Karpas-422 (cell line): ENCODE data around the gene GLIPR1. TPM values are rescaled to one million over a fixed set of nuclear protein-coding genes. Genes with fewer than 3 reads are reported as not detected.
"Not testable (repeated sequence)": the region's sequence is repeated elsewhere in the genome, so short reads cannot be mapped to it uniquely, and the experiment has no call there.

Experiments
- DNase-seq: peaks from one replicate; pipeline ENCODE4 v3.0.0-alpha.2; 2015
- H2AFZ ChIP-seq: fragments of 200-600 bp; sonication (generic); 2 replicates; pipeline ENCODE4 v1.6.1; 2014; ENCODE audit warnings: antibody characterized with exemption, low read length, mixed read lengths
- H3K27ac ChIP-seq: fragments of 200-600 bp; sonication (generic); 2 replicates; pipeline ENCODE4 v1.5.1; 2014; ENCODE audit warnings: mild to moderate bottlenecking, low read length, moderate library complexity
- H3K27me3 ChIP-seq: fragments of 200-600 bp; sonication (generic); 2 replicates; pipeline ENCODE4 v1.6.1; 2014; ENCODE audit warnings: low read length, mixed read lengths
- H3K36me3 ChIP-seq: fragments of 200-600 bp; sonication (generic); 2 replicates; pipeline ENCODE4 v1.6.1; 2014; ENCODE audit warnings: low read length, mixed read lengths; ENCODE audit not compliant: insufficient read depth
- H3K4me1 ChIP-seq: fragments of 200-600 bp; sonication (generic); 2 replicates; pipeline ENCODE4 v1.6.1; 2014; ENCODE audit warnings: mild to moderate bottlenecking, low read length, mixed read lengths
- H3K4me2 ChIP-seq: fragments of 200-600 bp; sonication (generic); 2 replicates; pipeline ENCODE4 v1.6.1; 2014; ENCODE audit warnings: low read length, low read depth, mild to moderate bottlenecking; ENCODE audit not compliant: poor library complexity, severe bottlenecking
- H3K4me3 ChIP-seq: fragments of 200-600 bp; sonication (generic); 2 replicates; pipeline ENCODE4 v1.5.1; 2014; ENCODE audit warnings: mild to moderate bottlenecking, antibody characterized with exemption, low read length, mixed read lengths
- H3K79me2 ChIP-seq: fragments of 200-600 bp; sonication (generic); 2 replicates; pipeline ENCODE4 v1.6.1; 2014; ENCODE audit warnings: mild to moderate bottlenecking, low read length, mixed read lengths
- H3K9ac ChIP-seq: fragments of 200-600 bp; sonication (generic); 2 replicates; pipeline ENCODE4 v1.6.0; 2014; ENCODE audit warnings: low read length
- H3K9me2 ChIP-seq: fragments of 200-600 bp; sonication (generic), shearing (Covaris generic); replicated peaks from 2 replicates; pipeline ENCODE4 v1.6.0; 2014; ENCODE audit warnings: mild to moderate bottlenecking, low read length, moderate library complexity; ENCODE audit not compliant: insufficient read depth
- H3K9me3 ChIP-seq: fragments of 300-700, 200-600 bp; sonication (generic); 2 replicates; pipeline ENCODE4 v1.6.1; 2014; ENCODE audit warnings: low read length, mixed read lengths
- H4K20me1 ChIP-seq: fragments of 200-600 bp; sonication (generic); 2 replicates; pipeline ENCODE4 v1.6.1; 2014; ENCODE audit warnings: mild to moderate bottlenecking, antibody characterized with exemption, low read length, low read depth; ENCODE audit not compliant: insufficient read depth
- total RNA-seq: library from RNA; depleted of rRNA; stranded (reverse); fragments of >200 nt; shearing (Covaris generic); gene quantifications from 2 replicates; pipeline ENCODE4 v1.2.3, GENCODE V29; 2014; ENCODE audit warnings: low replicate concordance

Gene GLIPR1
- total RNA-seq, 1 experiment from 2014 or later = 149 TPM

DNA sequence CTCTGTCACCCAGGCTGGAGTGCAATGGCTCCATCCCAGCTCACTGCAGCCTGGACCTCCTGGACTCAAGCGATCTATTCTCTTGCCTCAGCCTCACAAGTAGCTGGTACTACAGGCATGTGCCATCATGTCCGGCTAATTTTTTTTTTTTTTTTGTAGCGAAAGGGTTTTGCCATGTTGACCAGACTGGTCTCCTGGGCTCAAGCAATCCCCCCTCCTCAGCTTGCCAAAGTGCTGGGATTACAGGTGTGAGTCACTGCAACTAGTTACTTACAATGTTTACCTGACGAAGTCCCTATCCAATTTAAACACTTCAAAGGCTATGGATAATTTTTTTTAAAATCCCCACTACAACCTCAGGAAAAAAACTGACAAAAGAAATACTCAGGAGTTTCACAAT is 29.1 kb downstream of the GLIPR1 start:
- H3K27me3 ChIP-seq = no peaks in the 10 kb centered on the region
- no peak overlapping the region for H2AFZ ChIP-seq
- H3K4me2 ChIP-seq = peak overlapping the region; percentile 92
- H3K36me3 ChIP-seq = peaks cover 33% of the 10 kb centered on the region; the same call in 1 of the 2 replicates
- peaks cover 52% of the 10 kb centered on the region for H3K4me1 ChIP-seq
- H3K27ac ChIP-seq = peak overlapping the region; percentile 52
- peak overlapping the region; percentile 84 for H3K4me3 ChIP-seq
- peaks cover 66% of the 10 kb centered on the region for H3K79me2 ChIP-seq
- no peak for DNase-seq
- peak overlapping the region; percentile 85 for H3K9ac ChIP-seq
- no peaks in the 10 kb centered on the region for H3K9me2 ChIP-seq
- no peaks in the 10 kb centered on the region for H3K9me3 ChIP-seq
- 0 out of 2 replicates have a peak, but pooled peaks cover 5% of the 10 kb centered on the region for H4K20me1 ChIP-seq

DNA sequence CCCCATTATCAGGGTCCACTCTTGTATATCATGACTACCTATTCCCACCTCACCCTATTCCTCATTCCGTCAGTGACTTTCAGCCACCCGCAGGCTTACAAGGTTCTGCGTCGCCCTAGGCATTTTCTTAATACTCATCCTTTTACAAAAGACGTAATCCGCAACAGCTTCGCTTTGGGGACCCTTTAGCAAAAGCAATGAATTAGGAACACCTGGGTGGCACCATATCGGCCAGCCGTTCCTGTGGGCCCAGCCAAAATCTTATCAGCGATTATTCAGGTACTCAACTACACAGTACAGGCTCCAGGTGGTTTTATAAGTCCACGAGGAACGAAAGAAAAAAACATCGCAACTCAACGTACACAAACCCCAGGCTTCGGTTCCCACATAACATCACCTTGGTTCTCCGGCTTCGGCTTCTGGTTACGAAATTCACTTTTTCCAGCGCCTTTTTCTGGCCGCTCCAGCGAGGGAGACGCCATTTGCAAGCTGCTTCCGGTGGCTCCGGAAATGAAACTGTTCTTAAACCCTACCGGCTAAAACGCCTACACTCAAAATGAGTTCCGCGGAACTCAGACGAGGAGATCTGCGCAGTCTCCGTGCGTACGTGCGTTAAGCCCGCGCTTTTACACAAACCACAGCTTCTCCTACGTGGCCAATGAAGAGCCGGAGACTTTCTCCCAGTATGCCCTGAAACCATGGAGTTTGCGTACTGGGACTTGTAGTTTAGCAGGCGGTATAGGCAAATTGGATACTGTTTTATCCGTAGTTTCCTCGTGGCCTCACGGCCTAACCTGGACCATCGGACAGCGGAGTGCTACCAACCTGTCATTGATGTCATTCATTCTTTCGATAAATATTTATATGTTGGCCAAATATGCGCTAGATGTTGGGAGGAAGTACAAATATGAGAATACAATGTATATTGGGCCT is 30.8 kb downstream of the GLIPR1 start, which contains the start of gene KRR1:
Gene KRR1 (minus strand): TSS at position 494 of the 933 bp plus-strand sequence. CDS start 12 bp downstream, at position 482.
- H3K9ac ChIP-seq = peak within 1 kb of the TSS; percentile 85
- H3K4me2 ChIP-seq = peak within 1 kb of the TSS; percentile 92
- peak within 1 kb of the TSS; percentile 52 for H3K27ac ChIP-seq
- 0 out of 2 replicates have a peak, but pooled peaks cover 5% of the 10 kb centered on the region for H4K20me1 ChIP-seq
- H3K9me2 ChIP-seq = no peaks in the 10 kb centered on the region
- H3K9me3 ChIP-seq = no peaks in the 10 kb centered on the region
- peak; percentile 99 for DNase-seq
- no peaks in the 10 kb centered on the region for H3K27me3 ChIP-seq
- peaks cover 46% of the 10 kb centered on the region for H3K4me1 ChIP-seq
- peak within 1 kb of the TSS; percentile 84 for H3K4me3 ChIP-seq
- peaks cover 51% of the 10 kb centered on the region for H3K79me2 ChIP-seq
- peaks cover 16% of the 10 kb centered on the region; the same call in 1 of the 2 replicates for H3K36me3 ChIP-seq
- peak within 1 kb of the TSS; percentile 61 for H2AFZ ChIP-seq

DNA sequence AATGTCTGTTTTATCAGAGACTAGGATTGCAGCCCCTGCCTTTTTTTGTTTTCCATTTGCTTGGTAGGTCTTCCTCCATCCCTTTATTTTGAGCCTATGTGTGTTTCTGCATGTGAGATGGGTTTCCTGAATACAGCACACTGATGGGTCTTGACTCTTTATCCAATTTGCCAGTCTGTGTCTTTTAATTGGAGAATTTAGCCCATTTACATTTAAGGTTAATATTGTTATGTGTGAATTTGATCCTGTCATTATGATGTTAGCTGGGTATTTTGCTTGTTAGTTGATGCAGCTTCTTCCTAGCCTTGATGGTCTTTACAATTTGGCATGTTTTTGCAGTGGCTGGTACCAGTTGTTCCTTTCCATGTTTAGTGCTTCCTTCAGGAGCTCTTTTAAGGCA is 40.7 kb downstream of the GLIPR1 start:
- H3K9ac ChIP-seq, H3K4me3 ChIP-seq, H3K9me2 ChIP-seq, H3K27me3 ChIP-seq, H3K4me2 ChIP-seq, H3K27ac ChIP-seq, H3K9me3 ChIP-seq, DNase-seq, H2AFZ ChIP-seq, H4K20me1 ChIP-seq, H3K79me2 ChIP-seq, H3K36me3 ChIP-seq: not testable (repeated sequence)
- H3K4me1 ChIP-seq = peaks cover 17% of the 10 kb centered on the region

DNA sequence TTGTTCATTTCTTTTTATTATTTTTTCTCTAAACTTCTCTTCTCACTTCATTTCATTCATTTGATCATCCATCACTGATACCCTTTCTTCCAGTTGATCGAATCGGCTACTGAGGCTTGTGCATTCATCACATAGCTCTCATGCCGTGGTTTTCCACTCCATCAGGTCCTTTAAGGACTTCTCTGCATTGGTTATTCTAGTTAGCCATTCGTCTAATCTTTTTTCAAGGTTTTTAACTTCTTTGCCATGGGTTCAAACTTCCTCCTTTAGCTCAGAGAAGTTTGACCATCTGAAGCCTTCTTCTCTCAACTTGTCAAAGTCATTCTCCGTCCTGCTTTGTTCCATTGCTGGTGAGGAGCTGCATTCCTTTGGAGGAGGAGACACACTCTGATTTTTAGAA is 41.6 kb downstream of the GLIPR1 start:
- H4K20me1 ChIP-seq, H3K27ac ChIP-seq, H2AFZ ChIP-seq, H3K36me3 ChIP-seq, H3K27me3 ChIP-seq, H3K4me3 ChIP-seq, H3K9me2 ChIP-seq, DNase-seq, H3K9ac ChIP-seq, H3K4me2 ChIP-seq, H3K79me2 ChIP-seq, H3K9me3 ChIP-seq: not testable (repeated sequence)
- peaks cover 26% of the 10 kb centered on the region for H3K4me1 ChIP-seq

DNA sequence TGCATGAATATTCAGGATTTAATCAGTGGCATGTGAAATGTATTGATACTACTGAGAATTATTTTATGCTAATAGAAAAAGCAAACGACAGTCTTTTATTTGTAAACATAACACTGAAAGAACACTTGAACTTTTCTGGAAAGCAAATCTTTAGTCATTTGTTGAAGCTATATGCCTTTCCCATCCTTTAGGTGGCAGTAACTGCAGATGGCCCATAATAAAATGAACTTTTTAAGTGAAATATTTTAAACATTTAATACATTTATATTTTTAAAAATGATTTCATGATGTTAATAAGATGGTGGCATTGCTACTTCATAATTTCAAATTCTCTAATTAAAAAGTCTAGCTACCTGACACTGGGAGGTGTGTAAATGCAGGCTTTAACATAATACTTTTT is 44.7 kb downstream of the GLIPR1 start:
- Histone ChIP-seq H2AFZ (peak overlapping the region; percentile 76; the same call in 1 of the 2 replicates), H4K20me1 (no peaks in the 10 kb centered on the region), H3K4me2 (peak overlapping the region; percentile 76), H3K9me2 (no peaks in the 10 kb centered on the region), H3K36me3 (no peaks in the 10 kb centered on the region), H3K4me1 (peaks cover 47% of the 10 kb centered on the region), H3K27me3 (no peaks in the 10 kb centered on the region), H3K4me3 (no peak overlapping the region), H3K79me2 (no peaks in the 10 kb centered on the region), H3K27ac (peak overlapping the region; percentile 82; the same call in 1 of the 2 replicates), H3K9ac (no peak overlapping the region; the same call in 1 of the 2 replicates), H3K9me3 (no peaks in the 10 kb centered on the region)
- no peak for DNase-seq

DNA sequence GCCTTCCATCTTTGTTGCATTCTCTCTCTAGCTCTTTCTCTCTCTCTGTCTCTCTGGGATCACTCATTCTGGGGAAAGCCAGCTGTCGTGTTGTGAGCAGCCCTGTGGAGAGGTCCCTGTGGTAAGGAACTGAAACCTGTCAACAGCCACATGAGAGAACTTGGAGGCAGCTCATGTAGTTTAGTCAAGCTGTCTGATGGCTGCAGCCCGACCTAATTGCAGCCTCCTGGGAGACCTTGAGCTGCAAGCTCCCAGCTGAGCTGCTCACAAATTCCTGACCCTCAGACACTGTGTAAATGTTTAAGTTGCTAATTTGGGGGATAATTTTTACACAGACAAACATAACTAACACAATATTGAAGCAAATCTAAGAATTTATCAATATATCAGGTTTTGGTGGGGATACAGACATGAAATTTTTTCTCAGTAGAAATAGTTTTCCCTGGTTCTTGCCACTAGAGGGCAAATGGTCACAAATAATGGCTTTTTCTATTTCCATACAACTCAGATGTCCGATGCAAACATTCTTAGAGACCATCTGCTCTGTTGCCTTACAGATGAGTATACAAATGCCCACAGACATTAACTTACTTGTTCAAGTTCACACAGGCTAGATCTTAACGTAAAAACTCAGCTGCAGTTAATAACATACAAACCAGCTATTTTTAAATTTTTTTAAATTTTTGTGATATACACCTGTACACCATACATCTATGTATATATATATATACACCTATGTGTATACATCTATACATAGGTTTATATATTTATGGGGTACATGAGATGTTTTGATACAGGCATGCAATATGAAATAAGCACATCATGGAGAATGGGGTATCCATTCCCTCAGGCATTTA is 46.3 kb downstream of the GLIPR1 start:
- Histone ChIP-seq H3K4me2 (peak overlapping the region; percentile 76), H3K27ac (peak overlapping the region; percentile 82), H3K9me2 (no peaks in the 10 kb centered on the region), H3K9me3 (no peaks in the 10 kb centered on the region), H4K20me1 (no peaks in the 10 kb centered on the region), H3K4me3 (peak overlapping the region; percentile 51; the same call in 1 of the 2 replicates), H3K27me3 (no peaks in the 10 kb centered on the region), H3K79me2 (no peaks in the 10 kb centered on the region), H3K36me3 (no peaks in the 10 kb centered on the region), H2AFZ (peak overlapping the region; percentile 92), H3K4me1 (peaks cover 47% of the 10 kb centered on the region), H3K9ac (peak overlapping the region; percentile 39)
- peak; percentile 89 for DNase-seq

DNA sequence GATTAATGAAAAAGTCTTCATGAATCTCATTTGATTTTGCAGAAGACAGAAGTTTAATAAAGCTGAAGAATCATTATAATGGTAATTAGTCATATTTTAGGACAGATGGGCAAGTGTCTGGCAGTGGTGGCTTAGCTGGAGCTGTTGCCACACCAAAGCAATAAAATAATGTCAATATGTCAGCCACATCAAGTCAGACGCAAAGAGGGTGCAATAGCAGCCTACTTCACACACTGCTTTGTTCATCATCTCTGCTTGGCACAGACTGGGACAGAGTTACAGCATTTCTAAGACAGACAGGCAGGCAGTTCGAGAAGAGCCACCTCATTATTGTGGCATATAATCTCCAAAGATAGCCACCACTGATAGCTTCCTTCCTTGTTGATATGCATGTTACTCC is 47.7 kb downstream of the GLIPR1 start:
- H3K27me3 ChIP-seq = no peaks in the 10 kb centered on the region
- no peaks in the 10 kb centered on the region for H3K9me3 ChIP-seq
- no peaks in the 10 kb centered on the region for H3K9me2 ChIP-seq
- no peaks in the 10 kb centered on the region for H3K79me2 ChIP-seq
- peak overlapping the region; percentile 46 for H2AFZ ChIP-seq
- H3K4me1 ChIP-seq = peaks cover 47% of the 10 kb centered on the region
- H3K4me2 ChIP-seq = peak overlapping the region; percentile 76
- no peaks in the 10 kb centered on the region for H4K20me1 ChIP-seq
- H3K36me3 ChIP-seq = no peaks in the 10 kb centered on the region
- no peak for DNase-seq
- no peak overlapping the region for H3K4me3 ChIP-seq
- H3K27ac ChIP-seq = peak overlapping the region; percentile 82
- H3K9ac ChIP-seq = peak overlapping the region; percentile 16; the same call in 1 of the 2 replicates
